WTC11 (cell line): ENCODE results near the gene LRRC75B.

Experiments used
- NR1H2 ChIP-seq: sonication (generic); formaldehyde crosslinking; IDR thresholded peaks from 2 replicates; pipeline ENCODE4 v1.9.0; 2021; ENCODE audit warnings: mild to moderate bottlenecking, moderate library complexity, missing genetic modification reagents
- TEAD4 ChIP-seq: sonication (generic); formaldehyde crosslinking; IDR thresholded peaks from 2 replicates; pipeline ENCODE4 v1.8.0; 2022; ENCODE audit warnings: mild to moderate bottlenecking, missing genetic modification reagents
- USF1 ChIP-seq: sonication (generic); formaldehyde crosslinking; IDR thresholded peaks from 2 replicates; pipeline ENCODE4 v1.8.0; 2022; ENCODE audit warnings: mild to moderate bottlenecking, missing genetic modification reagents

- TF ChIP-seq TEAD4 (CRISPR knock-in tag) (no peak), USF1 (no peak), NR1H2 (CRISPR knock-in tag) (no peak)
These were observed 2.4 kb upstream of the LRRC75B start for GRCh38 chr22:24595228-24595627.
